HCT116 (cell line): Measurements from ENCODE around the gene UBE2F. TPM values are rescaled to one million over a fixed set of nuclear protein-coding genes. Genes with fewer than 3 reads are reported as not detected.
A peak's percentile ranks its signal among the peaks of the same experiment; 100 is the strongest.

Experiments used
- ATAC-seq: fragments of 200-7000 bp; cut with Tn5 transposase; 2 replicates; pipeline ENCODE4 v1.9.1; 2020; ENCODE audit warnings: mild to moderate bottlenecking, moderate library complexity
- BruUV-seq: library from RNA; stranded (reverse); fragments of 400-500 nt; replicated peaks from 2 replicates; lab custom pipeline; 2021; lab: Mats Ljungman, UMichigan
- CTCF ChIA-PET: fragments of 300-600 bp; sonication (Branson Sonifier 250); formaldehyde crosslinking; loops from one replicate; lab custom pipeline; 2021; ENCODE audit warnings: antibody characterized with exemption; lab: Charles Lee
- POLR2A ChIA-PET: fragments of 300-600, 350-600 bp; sonication (Branson Sonifier 250); formaldehyde crosslinking; loops from one replicate; lab custom pipeline; 2021; ENCODE audit warnings: antibody characterized with exemption; lab: Charles Lee
- RAD21 ChIA-PET, 2 experiments: fragments of 300-600 bp; sonication (Branson Sonifier 250); formaldehyde crosslinking; loops; one replicate each; lab custom pipeline; 2023; ENCODE audit warnings: low total read pairs in 2 of 2; ENCODE audit not compliant: uncharacterized antibody in 2 of 2, unreplicated experiment in 2 of 2, low non-redundant PET in 1 of 2; lab: Charles Lee
- DNase-seq: peaks from one replicate; pipeline ENCODE4 v3.0.0-alpha.2; 2010; ENCODE audit warnings: low read depth, low spot score
- H2AFZ ChIP-seq: fragments of 200-600 bp; shearing (Covaris generic), sonication (generic); 2 replicates; pipeline ENCODE4 v1.6.1; 2017; ENCODE audit warnings: low read depth, mixed run types, mixed read lengths, antibody characterized with exemption, low read length; ENCODE audit not compliant: poor library complexity, severe bottlenecking
- H3K27ac ChIP-seq: 2 replicates; pipeline ENCODE4 v1.5.1; 2012; ENCODE audit warnings: low read depth, low read length
- H3K27me3 ChIP-seq: fragments of 200-600 bp; sonication (generic); 2 replicates; pipeline ENCODE4 v1.6.1; 2016; ENCODE audit warnings: mixed run types, low read length, mixed read lengths; ENCODE audit not compliant: insufficient read depth
- H3K36me3 ChIP-seq, 2 experiments: fragments of 200-500 bp in 1 of 2; fragments of 200-600 bp in 1 of 2; sonication (Bioruptor generic) in 1 of 2; sonication (generic) in 1 of 2; 2 replicates each; pipeline versions ENCODE4 v1.5.1 to v1.6.1; 2014 to 2016; ENCODE audit warnings: low read length in 2 of 2, inconsistent platforms in 1 of 2, mixed read lengths in 1 of 2, mixed run types in 1 of 2; ENCODE audit not compliant: insufficient read depth in 2 of 2, control insufficient read depth in 1 of 2
- H3K4me1 ChIP-seq, 2 experiments: fragments of 200-600 bp in 1 of 2; sonication (generic) in 1 of 2; 2 replicates each; pipeline versions ENCODE4 v1.5.1 to v1.6.1; 2012 to 2017; ENCODE audit warnings: low read length in 2 of 2, inconsistent platforms in 1 of 2, mild to moderate bottlenecking in 1 of 2, mixed read lengths in 1 of 2, mixed run types in 1 of 2, moderate library complexity in 1 of 2; ENCODE audit not compliant: insufficient read depth in 2 of 2, control insufficient read depth in 1 of 2
- H3K4me2 ChIP-seq: fragments of 200-600 bp; sonication (generic); 2 replicates; pipeline ENCODE4 v1.6.1; 2017; ENCODE audit warnings: mixed run types, low read length, mixed read lengths
- H3K4me3 ChIP-seq, 2 experiments: fragments of 200-600 bp in 1 of 2; sonication (generic) in 1 of 2; replicated peaks in 1 of 2; 2 replicates each; pipeline ENCODE4 v1.5.1; 2011 to 2016; ENCODE audit warnings: low read length in 2 of 2, control low read depth in 1 of 2, low read depth in 1 of 2, mild to moderate bottlenecking in 1 of 2, mixed read lengths in 1 of 2, mixed run types in 1 of 2
- H3K79me2 ChIP-seq: fragments of 200-600 bp; sonication (generic); 2 replicates; pipeline ENCODE4 v1.6.1; 2017; ENCODE audit warnings: mild to moderate bottlenecking, mixed run types, low read length, moderate library complexity, mixed read lengths; ENCODE audit not compliant: insufficient read depth
- H3K9ac ChIP-seq: fragments of 200-600 bp; sonication (generic); 2 replicates; pipeline ENCODE4 v1.6.1; 2016; ENCODE audit warnings: low read length, mixed read lengths
- H3K9me2 ChIP-seq: fragments of 200-600 bp; sonication (generic), shearing (Covaris generic); 2 replicates; pipeline ENCODE4 v1.6.1; 2017; ENCODE audit warnings: mixed run types, mild to moderate bottlenecking, moderate library complexity; ENCODE audit not compliant: insufficient read depth
- H3K9me3 ChIP-seq, 2 experiments: fragments of 200-500 bp in 1 of 2; fragments of 200-600 bp in 1 of 2; sonication (Bioruptor generic) in 1 of 2; sonication (generic) in 1 of 2; 2 replicates each; pipeline ENCODE4 v1.6.1; 2014 to 2017; ENCODE audit warnings: low read length in 2 of 2, mixed read lengths in 2 of 2, inconsistent platforms in 1 of 2, low read depth in 1 of 2, mild to moderate bottlenecking in 1 of 2, mixed run types in 1 of 2, moderate library complexity in 1 of 2; ENCODE audit not compliant: control insufficient read depth in 1 of 2, insufficient read depth in 1 of 2
- H4K20me1 ChIP-seq: fragments of 200-600 bp; sonication (generic), shearing (Covaris generic); 2 replicates; pipeline ENCODE4 v1.6.1; 2017; ENCODE audit warnings: mixed run types, mild to moderate bottlenecking, moderate library complexity; ENCODE audit not compliant: insufficient read depth
- RAD21 ChIP-seq: IDR thresholded peaks from 2 replicates; pipeline ENCODE4 v1.6.1; 2012; ENCODE audit warnings: low read depth, mild to moderate bottlenecking
- SIN3A ChIP-seq: IDR thresholded peaks from 2 replicates; pipeline ENCODE4 v1.6.1; 2012; ENCODE audit warnings: low read depth
- TCF7L2 ChIP-seq: IDR thresholded peaks from 2 replicates; pipeline ENCODE4 v1.7.0; 2011; ENCODE audit warnings: borderline replicate concordance, inconsistent platforms; ENCODE audit not compliant: insufficient read depth, insufficient read length; ENCODE audit errors: extremely low read depth
- intact Hi-C: fragments of 100-400 bp; cut with micrococcal nuclease; formaldehyde crosslinking; loops from 2 replicates; pipeline ENCODE4 v1.10.0; 2022
- total RNA-seq: library from RNA; stranded (reverse); gene quantifications from one replicate; pipeline ENCODE4 v1.2.1, GENCODE V29; 2021; ENCODE audit not compliant: unreplicated experiment
- TF ChIP-seq, protein P1 (sequence below), 3 experiments: fragments of 200-600 bp in 1 of 3; sonication (generic) in 1 of 3; IDR thresholded peaks in 2 of 3; conservative IDR thresholded peaks in 1 of 3; 2 replicates each; pipeline ENCODE4 v1.5.1; 2012 to 2017; ENCODE audit warnings: low read depth in 2 of 3, low read length in 2 of 3, antibody characterized with exemption in 1 of 3, borderline replicate concordance in 1 of 3, control low read depth in 1 of 3, mild to moderate bottlenecking in 1 of 3, mixed read lengths in 1 of 3, mixed run types in 1 of 3, moderate library complexity in 1 of 3; ENCODE audit not compliant: insufficient read depth in 1 of 3

Gene UBE2F
- total RNA-seq, 1 experiment from 2014 or later = 32.8 TPM

DNA sequence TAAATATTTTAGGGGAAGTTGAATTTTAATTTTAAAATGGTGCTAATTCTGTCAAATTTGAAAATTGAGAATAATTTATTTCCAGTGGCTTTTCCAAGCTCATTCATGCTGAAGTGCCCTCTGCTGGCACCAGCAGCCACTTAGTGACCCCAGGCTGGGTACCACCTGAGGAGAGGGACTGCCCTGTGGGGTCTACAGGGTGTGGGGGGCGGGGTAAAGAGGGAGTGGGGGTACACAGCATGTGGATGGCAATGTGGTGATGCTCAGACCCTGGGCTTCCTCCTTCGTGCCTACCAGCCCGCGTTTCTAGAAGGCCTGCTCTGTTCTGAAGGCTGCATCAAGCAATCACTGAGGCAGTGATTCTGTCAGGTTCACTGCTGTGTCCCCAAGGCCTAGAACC is 48.9 kb downstream of the UBE2F start:
- Histone ChIP-seq H4K20me1 (no peaks in the 10 kb centered on the region), H2AFZ (no peak overlapping the region), H3K4me1 (no peaks in the 10 kb centered on the region), H3K36me3 (no peaks in the 10 kb centered on the region), H3K9ac (no peak overlapping the region), H3K27ac (no peak overlapping the region), H3K79me2 (no peaks in the 10 kb centered on the region), H3K9me2 (no peaks in the 10 kb centered on the region), H3K9me3 (no peaks in the 10 kb centered on the region), H3K27me3 (no peaks in the 10 kb centered on the region), H3K4me2 (no peak overlapping the region), H3K4me3 (no peak overlapping the region)
- ATAC-seq (no peak), DNase-seq (no peak)
- ChIA-PET POLR2A (no interaction called here), RAD21 (interaction anchor here in 1 of 2 experiments (0.6 to 1.0 kb wide), 2 partner anchors 93 to 157 kb away, joined by 3 read pairs; no protein-coding TSS in a partner anchor), CTCF (interaction anchor here (0.6 to 1.7 kb wide), 4 partner anchors 11 to 247 kb away, joined by 3 to 15 read pairs (median 6); no protein-coding TSS in a partner anchor)
- no TSS peak for BruUV-seq
- TF ChIP-seq TCF7L2 = no peak
- peak; percentile 52 for TF ChIP-seq RAD21
- TF ChIP-seq, protein P1, sequence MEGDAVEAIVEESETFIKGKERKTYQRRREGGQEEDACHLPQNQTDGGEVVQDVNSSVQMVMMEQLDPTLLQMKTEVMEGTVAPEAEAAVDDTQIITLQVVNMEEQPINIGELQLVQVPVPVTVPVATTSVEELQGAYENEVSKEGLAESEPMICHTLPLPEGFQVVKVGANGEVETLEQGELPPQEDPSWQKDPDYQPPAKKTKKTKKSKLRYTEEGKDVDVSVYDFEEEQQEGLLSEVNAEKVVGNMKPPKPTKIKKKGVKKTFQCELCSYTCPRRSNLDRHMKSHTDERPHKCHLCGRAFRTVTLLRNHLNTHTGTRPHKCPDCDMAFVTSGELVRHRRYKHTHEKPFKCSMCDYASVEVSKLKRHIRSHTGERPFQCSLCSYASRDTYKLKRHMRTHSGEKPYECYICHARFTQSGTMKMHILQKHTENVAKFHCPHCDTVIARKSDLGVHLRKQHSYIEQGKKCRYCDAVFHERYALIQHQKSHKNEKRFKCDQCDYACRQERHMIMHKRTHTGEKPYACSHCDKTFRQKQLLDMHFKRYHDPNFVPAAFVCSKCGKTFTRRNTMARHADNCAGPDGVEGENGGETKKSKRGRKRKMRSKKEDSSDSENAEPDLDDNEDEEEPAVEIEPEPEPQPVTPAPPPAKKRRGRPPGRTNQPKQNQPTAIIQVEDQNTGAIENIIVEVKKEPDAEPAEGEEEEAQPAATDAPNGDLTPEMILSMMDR (IDR thresholded peaks at IDR 0.05 in 2 of 3, conservative IDR thresholded peaks at IDR 0.05 in 1 of 3; ENCODE audit: borderline replicate concordance in 1 of 3, insufficient read depth in 1 of 3, low read depth in 2 of 3, low read length in 2 of 3) = peak; percentile 42 to 57 (median 53); a peak in 5 of 6 replicates
- intact Hi-C loops = loop anchor here (1.0 kb wide), 1 partner anchor 157 kb away; no protein-coding TSS in a partner anchor

DNA sequence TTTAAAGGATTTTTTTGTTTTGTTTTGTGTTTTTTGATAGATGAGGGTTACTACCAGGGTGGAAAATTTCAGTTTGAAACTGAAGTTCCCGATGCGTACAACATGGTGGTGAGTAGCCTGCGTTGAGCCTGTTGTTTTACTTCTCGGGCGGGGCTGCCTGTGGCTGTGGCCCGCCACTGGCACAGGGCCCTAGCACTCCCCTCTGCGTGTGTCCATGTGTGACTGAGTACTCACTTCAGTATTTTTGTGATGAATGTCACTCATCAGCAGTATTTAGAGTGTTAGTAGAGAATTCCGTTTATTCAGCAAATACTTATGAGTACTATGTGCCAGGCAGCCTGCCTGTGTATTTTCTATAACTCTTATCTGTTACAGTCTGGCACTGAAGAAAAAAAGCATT is 49.7 kb downstream of the UBE2F start:
- RAD21 ChIA-PET = no interaction called here
- Histone ChIP-seq H3K4me1 (no peaks in the 10 kb centered on the region), H3K9me2 (no peaks in the 10 kb centered on the region), H3K27me3 (no peaks in the 10 kb centered on the region), H3K9ac (no peak overlapping the region), H3K9me3 (no peaks in the 10 kb centered on the region), H3K4me2 (no peak overlapping the region), H3K79me2 (no peaks in the 10 kb centered on the region), H4K20me1 (no peaks in the 10 kb centered on the region), H3K4me3 (no peak overlapping the region), H2AFZ (no peak overlapping the region), H3K27ac (no peak overlapping the region), H3K36me3 (no peaks in the 10 kb centered on the region)
- intact Hi-C loops = no loop called here
- ATAC-seq = no peak
- no peak for DNase-seq
- no TSS peak for BruUV-seq
- POLR2A ChIA-PET = no interaction called here
- CTCF ChIA-PET = no interaction called here
- no peak for TF ChIP-seq SIN3A
